Brain microvascular endothelial cell (primary cell): ENCODE data around the gene EPN2.

ENCODE experiments used
- DNase-seq: peaks from one replicate; pipeline ENCODE4 v3.0.0-alpha.2; 2020
- H3K27ac ChIP-seq: fragments of 250-450 bp; sonication (Bioruptor Pico); 2 replicates; pipeline ENCODE4 v1.5.1; 2020; ENCODE audit warnings: mild to moderate bottlenecking, moderate library complexity
- H3K27me3 ChIP-seq: fragments of 250-450 bp; sonication (Bioruptor Pico); replicated peaks from 2 replicates; pipeline ENCODE4 v1.5.1; 2020; ENCODE audit warnings: mild to moderate bottlenecking
- H3K36me3 ChIP-seq: fragments of 250-450 bp; sonication (Bioruptor Pico); replicated peaks from 2 replicates; pipeline ENCODE4 v1.5.1; 2020; ENCODE audit warnings: mild to moderate bottlenecking
- H3K4me3 ChIP-seq: 2 replicates; pipeline ENCODE4 v1.5.1; 2011; ENCODE audit warnings: low read depth, mild to moderate bottlenecking, control low read depth, low read length, moderate library complexity
- CTCF ChIP-seq: IDR thresholded peaks from 2 replicates; pipeline ENCODE4 v1.5.1; 2011; ENCODE audit warnings: low read depth, mild to moderate bottlenecking, moderate library complexity, low read length, control low read depth, inconsistent platforms; ENCODE audit errors: missing control alignments
- in situ Hi-C: cut with HindIII; loops from 2 replicates; pipeline ENCODE4 v1.10.0; 2017; ENCODE audit warnings: low sequenced_read_pairs, low pct_ligation_motif_present

The EPN2 gene

DNA sequence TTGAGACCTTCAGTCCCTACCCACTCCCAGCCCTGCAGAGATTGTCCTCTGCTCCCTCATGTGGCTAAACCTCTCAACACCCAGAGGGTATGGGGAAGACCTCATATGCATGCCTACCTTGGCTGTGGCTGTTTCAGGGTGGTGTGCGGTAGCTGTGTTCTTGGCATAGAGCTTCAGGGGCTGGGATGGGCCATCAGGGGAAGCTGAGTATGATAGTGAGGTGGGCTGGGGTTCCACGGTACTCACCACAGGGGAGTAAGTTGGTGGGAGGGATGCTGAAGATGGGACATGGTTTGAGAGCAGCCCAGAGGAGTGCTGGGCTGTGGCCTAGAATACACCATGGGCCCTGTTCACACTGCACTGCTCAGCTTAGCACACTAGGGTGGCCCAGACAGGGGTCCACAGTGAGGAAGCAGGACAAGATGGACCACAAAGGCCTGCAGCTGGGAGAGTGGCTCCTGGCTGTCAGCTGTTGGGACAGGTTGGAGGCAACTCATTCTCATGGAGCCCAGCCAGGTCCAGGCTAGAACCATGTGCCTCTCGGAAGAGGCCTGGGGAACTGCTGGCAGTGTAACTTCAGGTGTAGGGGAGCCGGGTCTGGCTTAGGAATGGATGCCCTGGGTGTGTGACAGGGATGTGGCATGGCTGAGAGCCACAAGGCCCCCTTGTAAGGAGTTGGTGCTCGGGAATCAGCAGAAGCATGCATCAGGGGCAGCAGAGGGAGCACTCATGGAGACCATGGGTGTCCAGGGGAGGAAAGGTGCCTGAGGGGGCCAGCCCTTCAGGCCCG, 146.7 kb downstream of the EPN2 start:
- no peak for DNase-seq
- H3K4me3 ChIP-seq: no peak overlapping the region
- in situ Hi-C loops: no loop called here
- H3K27me3 ChIP-seq: no peaks in the 10 kb centered on the region
- H3K27ac ChIP-seq: no peak overlapping the region
- no peak for TF ChIP-seq CTCF
- peaks cover 52% of the 10 kb centered on the region for H3K36me3 ChIP-seq

GRCh38 chr17:19384723-19385391, 147.7 kb downstream of the EPN2 start:
- DNase-seq: no peak
- H3K36me3 ChIP-seq: peaks cover 47% of the 10 kb centered on the region

GRCh38 chr17:19385521-19385983, 148.4 kb downstream of the EPN2 start:
- Histone ChIP-seq H3K27ac (no peak overlapping the region), H3K36me3 (peaks cover 40% of the 10 kb centered on the region), H3K27me3 (no peaks in the 10 kb centered on the region), H3K4me3 (no peak overlapping the region)
- TF ChIP-seq CTCF: no peak
- in situ Hi-C loops: no loop called here
- DNase-seq: no peak

More at GRCh38 chr17:19384723-19385391, 147.7 kb downstream of the EPN2 start:
- Histone ChIP-seq H3K27ac (no peak overlapping the region), H3K27me3 (no peaks in the 10 kb centered on the region), H3K4me3 (no peak overlapping the region)
- in situ Hi-C loops: no loop called here
- TF ChIP-seq CTCF: no peak
